ENCODE results near the gene NTMT2.
"Not testable (repeated sequence)": the region's sequence is repeated elsewhere in the genome, so short reads cannot be mapped to it uniquely, and the experiment has no call there.

The NTMT2 gene

DNA sequence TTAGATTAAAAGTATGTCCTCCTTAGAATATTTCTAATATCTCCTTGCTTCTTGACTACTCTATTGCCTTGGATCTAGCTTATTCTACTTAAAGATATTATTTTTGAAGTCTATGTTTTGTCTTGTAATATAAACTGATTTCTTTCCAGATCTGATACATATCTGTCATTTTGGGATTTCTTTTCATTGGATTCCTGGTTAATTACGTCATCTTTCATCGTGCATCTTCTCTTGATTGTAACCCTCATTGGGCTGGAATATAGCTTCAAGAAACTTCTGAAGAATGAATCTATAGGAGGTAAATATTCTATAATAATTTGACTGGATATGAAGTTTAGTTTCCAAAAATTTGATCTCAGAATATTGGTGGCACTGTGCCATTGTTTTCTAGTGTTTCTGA lies 12.1 kb downstream of the NTMT2 start:
- DNase-seq (ENCODE audit: low spot score), result no peak

DNA sequence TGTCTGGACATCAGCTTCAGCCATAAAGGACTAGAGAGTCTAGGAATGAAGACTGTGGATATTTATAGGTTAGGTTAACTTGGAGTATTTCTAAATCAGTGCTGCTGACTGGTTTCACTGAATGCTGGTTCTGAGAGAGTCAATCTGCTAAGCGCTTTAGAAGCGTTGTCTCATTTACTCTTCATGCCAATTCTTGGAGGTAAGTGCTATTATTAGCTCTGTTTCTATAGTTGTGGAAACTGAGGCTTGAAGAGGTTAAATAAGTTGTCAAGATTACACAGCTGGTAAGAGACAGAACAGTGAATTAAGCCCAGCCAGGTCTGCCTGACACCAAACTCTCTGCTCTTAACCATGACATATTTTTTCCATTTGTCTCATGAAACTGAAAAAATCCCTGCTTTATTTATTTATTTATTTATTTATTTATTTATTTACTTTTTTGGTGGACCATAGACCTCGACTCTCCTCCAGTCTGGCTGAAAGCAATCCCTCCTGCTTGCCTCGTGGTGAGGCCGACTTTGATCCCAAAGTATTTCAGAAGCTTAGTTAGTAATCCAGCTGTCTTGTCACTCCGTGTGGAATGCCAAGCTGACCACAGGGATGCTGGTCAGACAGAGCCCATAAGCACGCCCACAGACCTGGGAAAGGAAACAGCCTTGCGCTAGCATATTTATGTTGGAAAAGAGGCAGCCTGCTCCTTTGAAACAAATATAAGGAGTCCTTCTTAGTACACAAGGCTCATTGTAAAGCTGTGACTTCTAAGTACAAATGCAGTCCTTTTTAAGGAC lies 16.9 kb downstream of the NTMT2 start:
- no peak for DNase-seq (ENCODE audit: low spot score)

DNA sequence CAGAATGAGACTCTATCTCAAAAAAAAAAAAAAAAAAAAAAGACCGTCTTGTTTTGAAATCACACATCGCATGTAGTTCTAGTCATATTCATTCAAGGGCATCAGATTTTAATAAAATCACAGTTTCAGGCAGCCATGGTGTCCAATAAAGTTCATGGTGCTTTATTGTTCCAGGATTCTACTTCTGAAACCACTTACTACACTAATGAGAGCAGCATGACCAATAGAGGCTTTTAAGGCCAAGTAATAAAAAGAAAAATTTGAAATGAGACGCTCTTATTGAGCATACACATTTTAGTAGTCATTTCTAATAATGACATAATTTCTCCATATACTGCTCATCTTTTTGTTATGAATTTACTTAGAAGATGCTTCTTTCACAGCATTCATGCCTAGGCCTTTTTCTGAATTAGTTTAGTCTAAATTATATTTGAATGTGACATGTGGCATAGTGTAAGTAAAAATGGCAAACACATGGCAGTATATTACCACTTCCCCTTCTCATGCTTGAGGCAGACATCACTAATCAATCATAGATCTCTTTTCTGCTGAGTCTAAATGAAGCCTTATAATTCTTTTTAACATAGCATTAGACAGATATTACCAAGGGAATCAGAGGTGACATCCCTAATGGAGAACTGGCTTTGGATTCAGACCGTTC lies 18.5 kb downstream of the NTMT2 start:
- DNase-seq (ENCODE audit: low spot score), result no peak

- no peak for DNase-seq (ENCODE audit: low spot score)
These were observed 20.9 kb downstream of the NTMT2 start for GRCh38 chr1:170166518-170167180.

GRCh38 chr1:170168265-170168664 lies 22.5 kb downstream of the NTMT2 start:
- no peak for DNase-seq (ENCODE audit: low spot score)

- not testable (repeated sequence) for DNase-seq (ENCODE audit: low spot score)
These were observed 24.8 kb downstream of the NTMT2 start for GRCh38 chr1:170170513-170170912.

GRCh38 chr1:170174395-170174794 lies 28.6 kb downstream of the NTMT2 start:
- DNase-seq (ENCODE audit: low spot score), result no peak

- DNase-seq (ENCODE audit: low spot score), result no peak
These were observed 29.3 kb downstream of the NTMT2 start for GRCh38 chr1:170175041-170175440.

GRCh38 chr1:170175484-170175883 lies 29.7 kb downstream of the NTMT2 start:
- no peak for DNase-seq (ENCODE audit: low spot score)

GRCh38 chr1:170176772-170177171 lies 31.0 kb downstream of the NTMT2 start:
- DNase-seq (ENCODE audit: low spot score), result no peak

- DNase-seq (ENCODE audit: low spot score), result no peak
These were observed 36.7 kb downstream of the NTMT2 start for GRCh38 chr1:170182442-170182841.

DNA sequence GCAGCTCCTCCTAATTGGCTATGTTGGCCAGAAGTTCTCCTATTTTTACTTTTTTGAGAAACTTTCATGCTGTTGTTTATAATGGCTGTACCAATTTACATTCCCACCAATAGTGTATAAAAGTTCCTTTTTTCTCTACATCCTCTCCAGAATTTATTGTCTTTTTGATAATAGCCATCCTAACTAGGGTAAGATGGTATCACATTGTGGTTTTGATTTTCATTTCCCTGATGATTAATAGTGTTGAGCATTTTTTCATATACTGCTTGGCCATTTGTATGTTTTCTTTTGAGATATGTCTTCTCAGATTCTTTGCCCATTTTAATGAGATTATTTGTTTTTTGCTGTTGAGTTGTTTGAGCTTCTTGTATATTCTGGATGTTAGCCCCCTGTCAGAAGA lies 46.8 kb downstream of the NTMT2 start:
- no peak for DNase-seq (ENCODE audit: low spot score)

GRCh38 chr1:170194451-170194850 lies 48.7 kb downstream of the NTMT2 start:
- DNase-seq (ENCODE audit: low spot score), result no peak

- no peak for DNase-seq (ENCODE audit: low spot score)
These were observed 50.9 kb downstream of the NTMT2 start for GRCh38 chr1:170196490-170197236.

GRCh38 chr1:170198090-170198489 lies 52.3 kb downstream of the NTMT2 start:
- DNase-seq (ENCODE audit: low spot score), result no peak

- no peak for DNase-seq (ENCODE audit: low spot score)
These were observed 52.8 kb downstream of the NTMT2 start for GRCh38 chr1:170198584-170198983.

DNA sequence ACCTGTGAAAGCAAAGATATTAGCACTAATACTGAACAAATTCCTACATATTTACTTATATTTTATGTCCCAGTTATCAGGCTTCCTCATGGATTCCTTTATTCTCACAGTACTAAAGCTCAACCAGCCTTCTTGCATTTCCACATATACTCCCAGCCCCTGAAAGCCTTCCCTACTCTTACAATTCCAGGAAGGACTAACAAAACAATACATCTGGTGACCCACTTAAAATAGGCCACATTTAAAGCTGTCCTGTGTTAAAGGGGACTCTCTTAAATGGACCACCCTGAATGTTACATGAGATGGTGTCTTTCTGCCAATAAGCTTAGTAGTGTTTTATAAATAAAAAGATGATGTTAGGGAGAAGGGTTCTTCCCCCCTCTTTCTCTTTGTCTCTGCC lies 54.4 kb downstream of the NTMT2 start:
- no peak for DNase-seq (ENCODE audit: low spot score)

GRCh38 chr1:170200621-170201397 lies 55.0 kb downstream of the NTMT2 start:
- DNase-seq (ENCODE audit: low spot score), result no peak

GRCh38 chr1:170203693-170204092 lies 57.9 kb downstream of the NTMT2 start:
- DNase-seq (ENCODE audit: low spot score), result no peak

GRCh38 chr1:170204121-170204520 lies 58.4 kb downstream of the NTMT2 start:
- DNase-seq (ENCODE audit: low spot score), result no peak

DNA sequence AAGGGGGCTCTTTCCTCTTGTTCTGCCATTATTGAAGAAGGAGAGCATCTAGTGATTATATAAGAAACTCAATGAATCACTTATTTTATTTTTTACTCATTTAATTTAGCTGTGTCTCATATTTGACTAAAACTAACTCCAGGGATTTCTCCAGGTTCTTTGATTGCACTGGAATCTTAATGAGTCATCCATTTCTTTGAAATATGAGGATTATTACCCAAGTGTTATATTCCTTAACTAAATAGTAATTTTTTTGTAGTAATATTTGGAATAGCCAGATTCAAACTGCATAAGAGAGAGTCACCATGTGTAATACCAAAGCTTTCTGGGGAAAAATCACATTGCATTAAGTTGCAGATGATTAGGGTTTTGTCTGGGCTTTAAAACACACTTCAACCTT lies 59.5 kb downstream of the NTMT2 start:
- DNase-seq (ENCODE audit: low spot score), result no peak

- no peak for DNase-seq (ENCODE audit: low spot score)
These were observed 63.4 kb downstream of the NTMT2 start for GRCh38 chr1:170209125-170209524.
